ENCODE results near the gene ZNF248. TPM values are rescaled to one million over a fixed set of nuclear protein-coding genes. Genes with fewer than 3 reads are reported as not detected.

The ZNF248 gene
- total RNA-seq, 1 donor from 2014 or later: 9.5 TPM

GRCh38 chr10:37777056-37777455 lies 80.4 kb downstream of the ZNF248 start:
- Mint-ChIP-seq H3K27me3 (no peaks in the 10 kb centered on the region), H3K36me3 (no peaks in the 10 kb centered on the region), H3K27ac (no peak overlapping the region), H3K9me3 (peaks cover 11% of the 10 kb centered on the region), H3K4me3 (no peak overlapping the region), H3K4me1 (ENCODE audit: unreplicated experiment) (no peaks in the 10 kb centered on the region)
- TF ChIP-seq, protein P1, sequence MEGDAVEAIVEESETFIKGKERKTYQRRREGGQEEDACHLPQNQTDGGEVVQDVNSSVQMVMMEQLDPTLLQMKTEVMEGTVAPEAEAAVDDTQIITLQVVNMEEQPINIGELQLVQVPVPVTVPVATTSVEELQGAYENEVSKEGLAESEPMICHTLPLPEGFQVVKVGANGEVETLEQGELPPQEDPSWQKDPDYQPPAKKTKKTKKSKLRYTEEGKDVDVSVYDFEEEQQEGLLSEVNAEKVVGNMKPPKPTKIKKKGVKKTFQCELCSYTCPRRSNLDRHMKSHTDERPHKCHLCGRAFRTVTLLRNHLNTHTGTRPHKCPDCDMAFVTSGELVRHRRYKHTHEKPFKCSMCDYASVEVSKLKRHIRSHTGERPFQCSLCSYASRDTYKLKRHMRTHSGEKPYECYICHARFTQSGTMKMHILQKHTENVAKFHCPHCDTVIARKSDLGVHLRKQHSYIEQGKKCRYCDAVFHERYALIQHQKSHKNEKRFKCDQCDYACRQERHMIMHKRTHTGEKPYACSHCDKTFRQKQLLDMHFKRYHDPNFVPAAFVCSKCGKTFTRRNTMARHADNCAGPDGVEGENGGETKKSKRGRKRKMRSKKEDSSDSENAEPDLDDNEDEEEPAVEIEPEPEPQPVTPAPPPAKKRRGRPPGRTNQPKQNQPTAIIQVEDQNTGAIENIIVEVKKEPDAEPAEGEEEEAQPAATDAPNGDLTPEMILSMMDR (conservative IDR thresholded peaks at IDR 0.05): no peak
- DNase-seq (ENCODE audit: extremely low spot score, unreplicated experiment): no peak

DNA sequence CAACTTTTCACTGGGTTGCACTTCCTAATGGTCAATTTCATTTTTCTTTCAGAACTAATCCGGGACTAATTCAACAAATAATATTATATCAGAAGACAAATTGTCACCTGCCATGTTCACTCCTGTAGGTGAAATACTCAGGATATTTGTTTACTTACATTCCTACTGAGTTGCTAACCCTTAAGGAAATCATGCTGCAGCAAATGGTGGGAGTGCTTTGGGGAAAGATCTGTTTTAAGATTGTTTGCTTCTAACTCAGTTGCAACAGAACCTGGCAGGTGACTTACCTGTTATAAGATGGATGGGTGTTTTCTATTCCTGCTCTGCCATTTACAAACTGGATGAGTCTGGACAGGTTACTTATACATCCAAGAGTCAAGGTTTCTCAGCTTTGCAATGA lies 81.8 kb downstream of the ZNF248 start:
- H3K4me1 Mint-ChIP-seq (ENCODE audit: unreplicated experiment): no peaks in the 10 kb centered on the region
- no peaks in the 10 kb centered on the region for H3K36me3 Mint-ChIP-seq
- no peak overlapping the region for H3K27ac Mint-ChIP-seq
- no peak for DNase-seq (ENCODE audit: extremely low spot score, unreplicated experiment)
- no peak overlapping the region for H3K4me3 Mint-ChIP-seq
- H3K27me3 Mint-ChIP-seq: no peaks in the 10 kb centered on the region
- TF ChIP-seq, protein P1 (conservative IDR thresholded peaks at IDR 0.05): no peak
- peaks cover 11% of the 10 kb centered on the region for H3K9me3 Mint-ChIP-seq

- DNase-seq (ENCODE audit: extremely low spot score, unreplicated experiment): no peak
- no peaks in the 10 kb centered on the region for H3K27me3 Mint-ChIP-seq
- H3K4me3 Mint-ChIP-seq: no peak overlapping the region
- H3K4me1 Mint-ChIP-seq (ENCODE audit: unreplicated experiment): no peaks in the 10 kb centered on the region
- TF ChIP-seq, protein P1 (conservative IDR thresholded peaks at IDR 0.05): no peak
- H3K27ac Mint-ChIP-seq: no peak overlapping the region
- H3K36me3 Mint-ChIP-seq: no peaks in the 10 kb centered on the region
- H3K9me3 Mint-ChIP-seq: peaks cover 11% of the 10 kb centered on the region
These were observed 83.1 kb downstream of the ZNF248 start for GRCh38 chr10:37774351-37774750.

DNA sequence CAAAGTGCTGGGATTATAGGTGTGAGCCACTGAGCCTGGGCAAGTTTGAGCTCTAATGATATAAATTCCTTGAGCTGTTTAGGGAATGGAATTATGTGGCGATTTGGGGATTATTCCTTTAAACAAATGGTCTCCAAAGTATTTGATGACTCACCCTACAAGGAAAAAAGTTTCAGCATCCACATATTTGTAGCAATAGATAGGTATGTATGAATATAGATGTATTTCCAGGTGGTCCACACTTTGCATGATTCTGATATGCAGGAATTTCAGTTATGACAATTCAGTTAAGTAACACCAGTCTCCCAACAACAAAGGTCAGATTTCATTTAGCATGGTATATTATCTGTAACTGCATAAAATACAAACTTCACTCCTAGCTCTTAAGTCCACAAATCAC lies 92.2 kb downstream of the ZNF248 start:
- Mint-ChIP-seq H3K27me3 (no peaks in the 10 kb centered on the region), H3K9me3 (peaks cover 5% of the 10 kb centered on the region), H3K27ac (no peak overlapping the region), H3K4me1 (ENCODE audit: unreplicated experiment) (no peaks in the 10 kb centered on the region), H3K36me3 (no peaks in the 10 kb centered on the region), H3K4me3 (no peak overlapping the region)
- TF ChIP-seq, protein P1 (conservative IDR thresholded peaks at IDR 0.05): no peak
- no peak for DNase-seq (ENCODE audit: extremely low spot score, unreplicated experiment)

GRCh38 chr10:37763132-37763531 lies 94.3 kb downstream of the ZNF248 start:
- Mint-ChIP-seq H3K4me3 (no peak overlapping the region), H3K27me3 (no peaks in the 10 kb centered on the region), H3K9me3 (peaks cover 5% of the 10 kb centered on the region), H3K4me1 (ENCODE audit: unreplicated experiment) (no peaks in the 10 kb centered on the region), H3K36me3 (no peaks in the 10 kb centered on the region), H3K27ac (no peak overlapping the region)
- TF ChIP-seq, protein P1 (conservative IDR thresholded peaks at IDR 0.05): no peak
- DNase-seq (ENCODE audit: extremely low spot score, unreplicated experiment): no peak

GRCh38 chr10:37762287-37762686 lies 95.1 kb downstream of the ZNF248 start:
- no peak overlapping the region for H3K27ac Mint-ChIP-seq
- TF ChIP-seq, protein P1 (conservative IDR thresholded peaks at IDR 0.05): no peak
- DNase-seq (ENCODE audit: extremely low spot score, unreplicated experiment): no peak
- H3K27me3 Mint-ChIP-seq: no peaks in the 10 kb centered on the region
- H3K4me1 Mint-ChIP-seq (ENCODE audit: unreplicated experiment): no peaks in the 10 kb centered on the region
- H3K9me3 Mint-ChIP-seq: peaks cover 9% of the 10 kb centered on the region
- no peak overlapping the region for H3K4me3 Mint-ChIP-seq
- no peaks in the 10 kb centered on the region for H3K36me3 Mint-ChIP-seq

All from type B pancreatic cell (in vitro differentiated cells).